ENCODE results near the gene PTTG1.
A peak's percentile ranks its signal among the peaks of the same experiment; 100 is the strongest.

Gene PTTG1

DNA sequence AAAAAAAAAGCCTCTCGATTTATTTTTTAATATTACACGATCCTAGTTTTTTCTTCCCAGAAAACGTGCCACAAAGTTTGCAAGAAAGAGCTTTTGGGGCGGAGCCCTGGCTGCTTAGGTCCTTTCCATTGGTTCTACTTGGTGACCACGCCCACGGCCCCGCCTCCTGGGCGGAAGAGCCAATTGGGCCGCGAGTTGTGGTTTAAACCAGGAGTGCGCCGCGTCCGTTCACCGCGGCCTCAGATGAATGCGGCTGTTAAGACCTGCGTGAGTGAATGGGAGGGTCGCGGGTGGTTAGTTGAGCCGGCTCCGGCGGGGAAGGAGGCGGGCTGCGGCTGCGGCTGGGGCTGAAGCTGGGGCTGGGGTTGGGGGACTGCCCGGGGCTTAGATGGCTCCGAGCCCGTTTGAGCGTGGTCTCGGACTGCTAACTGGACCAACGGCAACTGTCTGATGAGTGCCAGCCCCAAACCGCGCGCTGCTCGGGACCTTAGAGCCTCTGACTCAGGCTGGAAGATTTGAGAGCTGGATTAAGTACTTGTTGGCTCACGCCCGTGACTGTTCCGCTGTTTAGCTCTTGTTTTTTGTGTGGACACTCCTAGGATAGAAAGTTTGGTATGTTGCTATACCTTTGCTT lies at the start of gene PTTG1:
Gene PTTG1 (plus strand): TSS at position 231 of the 634 bp plus-strand sequence. CDS start 458 bp downstream, outside the sequence.
- DNase-seq, result peak; percentile 93

DNA sequence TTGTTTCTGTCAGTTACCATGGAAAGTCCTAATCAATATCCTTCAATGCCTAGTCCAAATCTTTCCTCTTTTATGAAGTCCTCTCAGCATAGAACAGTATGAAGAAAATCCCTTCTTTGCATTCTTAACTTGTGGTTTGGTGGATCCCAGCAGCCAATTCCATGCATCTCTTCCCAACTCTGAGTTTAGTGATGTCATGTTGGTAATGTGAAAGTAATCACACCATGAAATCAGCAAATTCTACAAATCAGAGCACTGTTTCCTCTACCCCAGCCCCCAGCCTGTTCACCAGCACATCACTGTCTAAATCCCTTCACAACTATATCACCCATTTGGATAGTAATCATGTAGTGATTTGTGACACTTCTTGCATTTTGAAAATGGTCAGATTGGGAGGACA lies 46.5 kb upstream of the PTTG1 start:
- no peak for DNase-seq

DNA sequence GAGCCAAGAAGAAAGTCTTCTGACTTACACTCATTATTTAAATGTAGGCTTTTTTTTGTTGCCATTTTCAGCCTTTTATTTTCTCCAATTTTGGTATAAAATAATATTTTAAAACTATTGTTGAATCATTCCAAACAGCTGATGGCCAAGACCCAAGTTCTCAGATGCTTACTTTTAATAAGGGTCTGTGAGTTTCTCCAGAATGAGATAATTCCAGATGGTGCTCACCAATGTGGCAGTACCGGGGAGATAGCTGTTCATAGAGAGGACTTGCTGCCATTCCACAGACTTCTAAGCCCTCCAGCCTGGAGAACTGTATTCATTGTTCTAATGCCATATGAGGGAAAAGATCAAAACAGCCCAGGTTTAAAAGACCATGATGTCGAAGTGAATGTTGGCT lies 46.0 kb upstream of the PTTG1 start:
- DNase-seq, result no peak

DNA sequence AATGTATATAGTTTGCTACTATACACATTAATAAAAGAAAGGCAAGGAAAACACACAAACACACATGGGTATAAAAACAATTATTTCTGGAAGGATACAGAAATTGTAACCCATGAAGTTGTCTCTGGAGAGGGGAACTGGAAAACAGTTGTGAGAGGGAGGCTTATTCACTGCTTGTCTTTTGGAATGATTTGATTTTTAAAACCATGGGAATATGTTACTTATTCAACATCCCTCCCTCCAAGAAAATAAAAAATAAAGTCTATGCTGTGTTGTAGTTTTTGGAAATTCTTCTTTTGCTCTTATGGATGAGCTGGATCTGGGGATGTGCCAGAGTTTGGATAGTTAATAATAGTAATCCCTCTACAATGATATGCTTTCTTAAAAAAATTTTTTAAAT lies 45.2 kb upstream of the PTTG1 start:
- no peak for DNase-seq

- no peak for DNase-seq
Observed at GRCh38 chr5:160377651-160378050, 44.0 kb upstream of the PTTG1 start.

GRCh38 chr5:160378330-160378729 lies 43.3 kb upstream of the PTTG1 start:
- no peak for DNase-seq

DNA sequence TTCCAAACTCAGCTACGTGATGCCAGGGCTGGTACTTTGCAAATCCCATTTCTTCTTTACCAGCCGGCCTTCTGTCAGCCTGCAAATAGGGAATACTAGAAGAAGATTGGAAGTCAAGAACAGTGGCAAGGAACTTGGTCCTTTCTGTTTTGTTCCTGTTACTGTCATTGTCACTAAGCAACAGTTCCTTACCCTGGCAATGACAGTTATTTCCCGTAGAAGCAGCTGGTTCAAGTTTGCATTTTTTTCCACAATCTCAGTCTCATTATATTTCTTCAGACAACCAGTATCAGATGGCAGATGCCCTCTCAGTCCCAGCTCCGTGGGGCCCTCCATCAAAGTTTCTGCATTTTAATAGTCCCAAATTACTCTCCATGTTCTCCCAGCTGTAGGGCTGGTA lies 42.1 kb upstream of the PTTG1 start:
- DNase-seq, result no peak

- DNase-seq, result no peak
Observed at GRCh38 chr5:160380041-160380440, 41.6 kb upstream of the PTTG1 start.

- DNase-seq, result no peak
Observed at GRCh38 chr5:160382346-160382745, 39.3 kb upstream of the PTTG1 start.

GRCh38 chr5:160384681-160385080 lies 37.0 kb upstream of the PTTG1 start:
- no peak for DNase-seq

DNA sequence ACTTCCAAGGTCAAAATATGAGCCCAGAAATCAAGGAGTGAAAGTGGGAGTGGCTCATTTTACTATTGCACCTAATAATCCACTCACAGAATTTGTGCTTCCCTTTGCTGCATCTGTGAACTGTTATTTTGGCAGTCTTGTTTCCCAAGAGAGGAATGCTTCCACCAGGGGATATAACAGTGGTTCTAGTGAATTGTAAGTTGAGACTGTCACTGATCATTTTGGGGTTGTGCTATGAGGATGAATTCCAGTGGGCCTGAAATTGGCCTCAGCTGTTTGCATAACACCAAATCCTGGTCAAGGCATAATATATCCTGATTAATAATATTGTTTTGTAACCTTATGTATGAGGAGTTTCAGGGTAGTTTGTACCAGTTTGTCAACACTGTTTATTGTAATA lies 36.2 kb upstream of the PTTG1 start:
- DNase-seq, result no peak

DNA sequence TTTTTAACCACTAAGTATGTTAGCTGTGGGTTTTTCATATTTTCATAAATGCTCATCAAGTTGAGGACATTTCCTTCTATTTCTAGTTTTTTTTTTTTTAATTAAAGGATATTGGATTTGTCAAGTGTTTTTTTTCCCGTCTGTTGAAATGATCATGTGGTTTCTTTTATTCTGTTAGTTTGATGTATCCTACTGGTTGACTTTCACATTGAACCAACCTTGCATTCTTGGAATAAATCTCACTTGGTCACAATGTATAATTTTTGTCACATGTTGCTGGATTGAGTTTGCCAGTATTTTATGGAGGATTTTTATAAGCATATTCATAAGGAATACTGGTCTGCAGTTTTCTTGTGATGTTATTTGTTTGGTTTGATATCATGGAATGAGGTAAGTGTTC lies 34.2 kb upstream of the PTTG1 start:
- no peak for DNase-seq

GRCh38 chr5:160390787-160391696 lies 30.6 kb upstream of the PTTG1 start:
- peak; percentile 24 for DNase-seq

GRCh38 chr5:160395111-160395510 lies 26.5 kb upstream of the PTTG1 start:
- no peak for DNase-seq

DNA sequence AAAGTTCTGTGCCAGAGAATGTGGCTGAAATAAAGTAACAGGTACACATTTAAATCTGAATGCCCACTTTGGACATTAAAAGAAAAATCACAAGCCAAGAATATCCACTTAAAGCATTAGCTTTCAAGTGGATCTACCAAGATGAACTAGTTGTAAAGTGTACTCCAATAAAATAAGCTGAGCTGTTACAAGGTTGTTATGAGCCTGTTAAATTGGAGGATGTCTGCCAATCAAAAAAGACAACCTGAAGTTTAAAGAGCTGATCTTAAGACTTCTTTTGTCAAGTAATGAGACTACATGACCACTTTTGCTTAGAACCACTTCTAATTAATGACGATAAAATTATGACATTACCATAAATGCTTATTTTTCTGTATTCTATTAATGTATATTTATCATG lies 24.2 kb upstream of the PTTG1 start:
- DNase-seq, result no peak

DNA sequence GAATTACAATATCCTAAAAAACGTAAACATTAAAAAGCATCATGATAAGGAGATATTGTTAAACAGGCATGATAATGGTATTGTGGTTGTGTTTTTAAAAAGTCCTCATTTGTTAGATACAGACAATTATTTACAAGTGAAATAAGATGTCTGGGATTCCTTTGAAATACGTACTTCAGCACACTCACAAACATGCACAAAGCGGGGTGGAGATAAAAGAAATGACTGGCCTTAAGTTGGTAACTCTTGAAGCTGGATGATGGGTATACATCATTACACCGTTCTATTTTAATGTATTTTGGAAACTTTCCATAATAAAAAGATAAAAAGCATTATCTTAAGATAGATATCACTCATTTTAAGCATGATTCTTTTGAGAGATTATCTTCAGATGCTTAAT lies 22.8 kb upstream of the PTTG1 start:
- no peak for DNase-seq

GRCh38 chr5:160399402-160400353 lies 22.0 kb upstream of the PTTG1 start, which contains the start of gene FAM200C:
FAM200C (minus strand) TSS chr5:160400054; CDS start chr5:160395490, 4,564 bp downstream.
- peak; percentile 75 for DNase-seq

- DNase-seq, result peak; percentile 94
Observed at GRCh38 chr5:160418561-160419457, 2.8 kb upstream of the PTTG1 start, which contains the start of gene SLU7. SLU7 (minus strand) TSS chr5:160419081; CDS start chr5:160415294, 3,787 bp downstream.

DNA sequence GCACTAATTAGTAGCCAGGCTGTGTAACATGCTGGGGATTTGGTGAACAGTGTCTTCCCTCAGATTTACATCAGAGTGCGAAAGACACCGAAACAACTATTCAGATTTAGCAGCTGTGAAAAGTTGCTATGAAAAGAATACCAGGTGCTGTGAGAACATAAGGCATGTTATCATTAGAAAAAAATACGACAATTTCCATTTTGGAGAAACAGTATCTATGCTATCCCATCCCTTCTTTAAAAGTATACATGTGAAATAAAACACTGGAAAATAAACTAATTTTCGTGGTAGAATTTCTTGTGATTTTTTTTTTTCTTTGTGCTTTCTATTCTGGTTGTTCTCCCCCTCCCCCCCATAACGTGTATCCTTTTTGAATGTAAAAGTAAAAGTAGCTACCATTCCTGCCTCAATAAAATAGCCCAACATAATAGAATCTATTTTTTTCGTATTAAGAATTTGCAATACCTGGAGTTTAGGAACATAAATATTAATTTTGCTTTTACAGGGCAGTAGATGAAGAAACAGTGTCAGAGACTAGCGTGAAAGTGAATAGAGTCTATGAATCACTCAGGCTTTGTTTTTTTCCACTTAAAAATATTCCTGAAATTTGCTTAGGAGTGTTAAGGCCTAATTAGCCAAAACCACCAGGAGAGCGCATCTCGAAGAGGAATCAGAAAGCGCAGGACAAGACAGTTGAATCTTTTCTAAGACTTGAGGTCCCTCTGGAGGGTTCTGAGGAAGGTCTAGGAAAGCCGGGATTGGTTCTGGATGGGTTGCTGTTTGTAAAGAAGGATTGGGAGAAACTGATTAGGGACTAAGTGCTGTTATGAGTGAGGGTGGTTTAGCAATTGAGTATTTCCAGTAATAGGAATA lies 2.0 kb upstream of the PTTG1 start:
- DNase-seq, result peak; percentile 7

DNA sequence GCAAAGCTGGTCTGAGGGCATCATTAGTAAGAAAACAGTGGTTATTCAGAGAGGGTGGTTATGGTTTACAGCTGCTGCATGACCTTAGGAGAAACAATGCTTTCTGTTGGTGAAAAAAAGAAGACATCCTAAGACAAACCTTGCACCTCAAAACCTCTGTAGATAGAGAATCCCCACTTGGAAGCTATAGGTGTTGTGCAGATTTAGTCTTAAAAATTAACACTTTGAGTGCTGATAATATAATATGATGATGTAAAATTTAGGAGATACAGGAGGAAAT lies 1.4 kb upstream of the PTTG1 start:
- DNase-seq, result no peak

- DNase-seq, result peak; percentile 12
Observed at GRCh38 chr5:160423099-160423498, 1.4 kb downstream of the PTTG1 start.

All from CD4-positive, alpha-beta T cell treated with Interleukin-12 subunit alpha and Interleukin-12 subunit beta, for 1 hour (primary cell).